ENCODE data around the gene POLR3H. TPM values are rescaled to one million over a fixed set of nuclear protein-coding genes. Genes with fewer than 3 reads are reported as not detected.

POLR3H gene
- total RNA-seq, 1 donor from 2014 or later, result 39.0 TPM

- Histone ChIP-seq H3K9me3 (no peaks in the 10 kb centered on the region), H3K4me1 (peaks cover 37% of the 10 kb centered on the region), H3K27me3 (ENCODE audit: low read depth) (no peaks in the 10 kb centered on the region), H3K36me3 (peaks cover 80% of the 10 kb centered on the region), H3K27ac (peak overlapping the region; percentile 86), H3K4me3 (no peak overlapping the region)
- DNase-seq (no peak), ATAC-seq (peak in 1 of 2 donors; percentile 0)
- intact Hi-C loops (cut with DNase I), result no loop called here
- TF ChIP-seq CTCF (IDR thresholded peaks at IDR 0.05), result no peak
These were observed 19.3 kb downstream of the POLR3H start for GRCh38 chr22:41524809-41525449.

GRCh38 chr22:41524251-41524661 is 20.0 kb downstream of the POLR3H start:
- DNase-seq (peak; percentile 85), ATAC-seq (peak; percentile 41 to 63)
- Histone ChIP-seq H3K4me1 (peaks cover 37% of the 10 kb centered on the region), H3K27ac (peak overlapping the region; percentile 86), H3K4me3 (no peak overlapping the region), H3K36me3 (peaks cover 81% of the 10 kb centered on the region), H3K27me3 (ENCODE audit: low read depth) (no peaks in the 10 kb centered on the region), H3K9me3 (no peaks in the 10 kb centered on the region)
- TF ChIP-seq CTCF (IDR thresholded peaks at IDR 0.05), result no peak
- intact Hi-C loops (cut with DNase I), result no loop called here

- ATAC-seq, result peak; percentile 13 to 21
- no peak for TF ChIP-seq CTCF (IDR thresholded peaks at IDR 0.05)
- Histone ChIP-seq H3K36me3 (peaks cover 81% of the 10 kb centered on the region), H3K9me3 (no peaks in the 10 kb centered on the region), H3K4me1 (peaks cover 37% of the 10 kb centered on the region), H3K27me3 (ENCODE audit: low read depth) (no peaks in the 10 kb centered on the region), H3K27ac (peak overlapping the region; percentile 86), H3K4me3 (no peak overlapping the region)
- intact Hi-C loops (cut with DNase I), result no loop called here
- no peak for DNase-seq
These were observed 20.6 kb downstream of the POLR3H start for GRCh38 chr22:41523464-41524221.

- H3K27ac ChIP-seq, result peak overlapping the region; percentile 86
- no peaks in the 10 kb centered on the region for H3K9me3 ChIP-seq
- intact Hi-C loops (cut with DNase I), result no loop called here
- H3K36me3 ChIP-seq, result peaks cover 81% of the 10 kb centered on the region
- H3K27me3 ChIP-seq (ENCODE audit: low read depth), result no peaks in the 10 kb centered on the region
- no peak for ATAC-seq
- peaks cover 41% of the 10 kb centered on the region for H3K4me1 ChIP-seq
- DNase-seq, result no peak
- no peak for TF ChIP-seq CTCF (IDR thresholded peaks at IDR 0.05)
- H3K4me3 ChIP-seq, result no peak overlapping the region
These were observed 21.5 kb downstream of the POLR3H start for GRCh38 chr22:41522813-41523212.

- Histone ChIP-seq H3K4me1 (peaks cover 36% of the 10 kb centered on the region), H3K27ac (no peak overlapping the region), H3K36me3 (peaks cover 81% of the 10 kb centered on the region), H3K9me3 (no peaks in the 10 kb centered on the region), H3K4me3 (no peak overlapping the region), H3K27me3 (ENCODE audit: low read depth) (no peaks in the 10 kb centered on the region)
- DNase-seq (no peak), ATAC-seq (no peak)
- TF ChIP-seq CTCF (IDR thresholded peaks at IDR 0.05), result no peak
- intact Hi-C loops (cut with DNase I), result no loop called here
These were observed 23.1 kb downstream of the POLR3H start for GRCh38 chr22:41521126-41521525.
